HCT116 (cell line): ENCODE measurements around the gene LRRC71. TPM values are rescaled to one million over a fixed set of nuclear protein-coding genes. Genes with fewer than 3 reads are reported as not detected.

Experiments used
- ATAC-seq: fragments of 200-7000 bp; cut with Tn5 transposase; 2 replicates; pipeline ENCODE4 v1.9.1; 2020; ENCODE audit warnings: mild to moderate bottlenecking, moderate library complexity
- BruUV-seq: library from RNA; stranded (reverse); fragments of 400-500 nt; replicated peaks from 2 replicates; lab custom pipeline; 2021; lab: Mats Ljungman, UMichigan
- CTCF ChIA-PET: fragments of 300-600 bp; sonication (Branson Sonifier 250); formaldehyde crosslinking; loops from one replicate; lab custom pipeline; 2021; ENCODE audit warnings: antibody characterized with exemption; lab: Charles Lee
- POLR2A ChIA-PET: fragments of 300-600, 350-600 bp; sonication (Branson Sonifier 250); formaldehyde crosslinking; loops from one replicate; lab custom pipeline; 2021; ENCODE audit warnings: antibody characterized with exemption; lab: Charles Lee
- RAD21 ChIA-PET, 2 experiments: fragments of 300-600 bp; sonication (Branson Sonifier 250); formaldehyde crosslinking; loops; one replicate each; lab custom pipeline; 2023; ENCODE audit warnings: low total read pairs in 2 of 2; ENCODE audit not compliant: uncharacterized antibody in 2 of 2, unreplicated experiment in 2 of 2, low non-redundant PET in 1 of 2; lab: Charles Lee
- DNase-seq: peaks from one replicate; pipeline ENCODE4 v3.0.0-alpha.2; 2010; ENCODE audit warnings: low read depth, low spot score
- H2AFZ ChIP-seq: fragments of 200-600 bp; shearing (Covaris generic), sonication (generic); 2 replicates; pipeline ENCODE4 v1.6.1; 2017; ENCODE audit warnings: low read depth, mixed run types, mixed read lengths, antibody characterized with exemption, low read length; ENCODE audit not compliant: poor library complexity, severe bottlenecking
- H3K27ac ChIP-seq: 2 replicates; pipeline ENCODE4 v1.5.1; 2012; ENCODE audit warnings: low read depth, low read length
- H3K27me3 ChIP-seq: fragments of 200-600 bp; sonication (generic); 2 replicates; pipeline ENCODE4 v1.6.1; 2016; ENCODE audit warnings: mixed run types, low read length, mixed read lengths; ENCODE audit not compliant: insufficient read depth
- H3K36me3 ChIP-seq, 2 experiments: fragments of 200-500 bp in 1 of 2; fragments of 200-600 bp in 1 of 2; sonication (Bioruptor generic) in 1 of 2; sonication (generic) in 1 of 2; 2 replicates each; pipeline versions ENCODE4 v1.5.1 to v1.6.1; 2014 to 2016; ENCODE audit warnings: low read length in 2 of 2, inconsistent platforms in 1 of 2, mixed read lengths in 1 of 2, mixed run types in 1 of 2; ENCODE audit not compliant: insufficient read depth in 2 of 2, control insufficient read depth in 1 of 2
- H3K4me1 ChIP-seq, 2 experiments: fragments of 200-600 bp in 1 of 2; sonication (generic) in 1 of 2; 2 replicates each; pipeline versions ENCODE4 v1.5.1 to v1.6.1; 2012 to 2017; ENCODE audit warnings: low read length in 2 of 2, inconsistent platforms in 1 of 2, mild to moderate bottlenecking in 1 of 2, mixed read lengths in 1 of 2, mixed run types in 1 of 2, moderate library complexity in 1 of 2; ENCODE audit not compliant: insufficient read depth in 2 of 2, control insufficient read depth in 1 of 2
- H3K4me2 ChIP-seq: fragments of 200-600 bp; sonication (generic); 2 replicates; pipeline ENCODE4 v1.6.1; 2017; ENCODE audit warnings: mixed run types, low read length, mixed read lengths
- H3K4me3 ChIP-seq, 2 experiments: fragments of 200-600 bp in 1 of 2; sonication (generic) in 1 of 2; replicated peaks in 1 of 2; 2 replicates each; pipeline ENCODE4 v1.5.1; 2011 to 2016; ENCODE audit warnings: low read length in 2 of 2, control low read depth in 1 of 2, low read depth in 1 of 2, mild to moderate bottlenecking in 1 of 2, mixed read lengths in 1 of 2, mixed run types in 1 of 2
- H3K79me2 ChIP-seq: fragments of 200-600 bp; sonication (generic); 2 replicates; pipeline ENCODE4 v1.6.1; 2017; ENCODE audit warnings: mild to moderate bottlenecking, mixed run types, low read length, moderate library complexity, mixed read lengths; ENCODE audit not compliant: insufficient read depth
- H3K9ac ChIP-seq: fragments of 200-600 bp; sonication (generic); 2 replicates; pipeline ENCODE4 v1.6.1; 2016; ENCODE audit warnings: low read length, mixed read lengths
- H3K9me2 ChIP-seq: fragments of 200-600 bp; sonication (generic), shearing (Covaris generic); 2 replicates; pipeline ENCODE4 v1.6.1; 2017; ENCODE audit warnings: mixed run types, mild to moderate bottlenecking, moderate library complexity; ENCODE audit not compliant: insufficient read depth
- H3K9me3 ChIP-seq, 2 experiments: fragments of 200-500 bp in 1 of 2; fragments of 200-600 bp in 1 of 2; sonication (Bioruptor generic) in 1 of 2; sonication (generic) in 1 of 2; 2 replicates each; pipeline ENCODE4 v1.6.1; 2014 to 2017; ENCODE audit warnings: low read length in 2 of 2, mixed read lengths in 2 of 2, inconsistent platforms in 1 of 2, low read depth in 1 of 2, mild to moderate bottlenecking in 1 of 2, mixed run types in 1 of 2, moderate library complexity in 1 of 2; ENCODE audit not compliant: control insufficient read depth in 1 of 2, insufficient read depth in 1 of 2
- H4K20me1 ChIP-seq: fragments of 200-600 bp; sonication (generic), shearing (Covaris generic); 2 replicates; pipeline ENCODE4 v1.6.1; 2017; ENCODE audit warnings: mixed run types, mild to moderate bottlenecking, moderate library complexity; ENCODE audit not compliant: insufficient read depth
- CBX3 ChIP-seq: IDR thresholded peaks from 2 replicates; pipeline ENCODE4 v1.6.1; 2012; ENCODE audit warnings: low read depth
- EZH2 ChIP-seq: fragments of 200-600 bp; sonication (generic); IDR thresholded peaks from 2 replicates; pipeline ENCODE4 v1.6.1; 2017; ENCODE audit warnings: antibody characterized with exemption, mixed run types
- POLR2A ChIP-seq: IDR thresholded peaks from 2 replicates; pipeline ENCODE4 v1.7.0; 2011; ENCODE audit warnings: borderline replicate concordance; ENCODE audit not compliant: insufficient read depth, insufficient read length; ENCODE audit errors: extremely low read depth
- POLR2AphosphoS5 ChIP-seq: IDR thresholded peaks from 2 replicates; pipeline ENCODE4 v1.6.1; 2011; ENCODE audit warnings: mild to moderate bottlenecking, low read depth, low read length, moderate library complexity
- SIN3A ChIP-seq: IDR thresholded peaks from 2 replicates; pipeline ENCODE4 v1.6.1; 2012; ENCODE audit warnings: low read depth
- SP1 ChIP-seq: IDR thresholded peaks from 2 replicates; pipeline ENCODE4 v1.6.1; 2012; ENCODE audit warnings: low read depth
- YY1 ChIP-seq: IDR thresholded peaks from 2 replicates; pipeline ENCODE4 v1.6.1; 2011; ENCODE audit warnings: low read length, low read depth, moderate library complexity, mild to moderate bottlenecking; ENCODE audit not compliant: insufficient replicate concordance; ENCODE audit errors: extremely low read depth
- intact Hi-C: fragments of 100-400 bp; cut with micrococcal nuclease; formaldehyde crosslinking; loops from 2 replicates; pipeline ENCODE4 v1.10.0; 2022
- total RNA-seq: library from RNA; stranded (reverse); gene quantifications from one replicate; pipeline ENCODE4 v1.2.1, GENCODE V29; 2021; ENCODE audit not compliant: unreplicated experiment
- TF ChIP-seq, protein P1 (sequence below): IDR thresholded peaks from 2 replicates; pipeline ENCODE4 v1.6.1; 2012; ENCODE audit warnings: low read depth
- TF ChIP-seq, protein P2 (sequence below): IDR thresholded peaks from 2 replicates; pipeline ENCODE4 v1.6.1; 2011; ENCODE audit warnings: mild to moderate bottlenecking, low read length, moderate library complexity; ENCODE audit not compliant: insufficient replicate concordance; ENCODE audit errors: extremely low read depth

LRRC71 gene
- total RNA-seq, 1 experiment from 2014 or later = not detected

DNA sequence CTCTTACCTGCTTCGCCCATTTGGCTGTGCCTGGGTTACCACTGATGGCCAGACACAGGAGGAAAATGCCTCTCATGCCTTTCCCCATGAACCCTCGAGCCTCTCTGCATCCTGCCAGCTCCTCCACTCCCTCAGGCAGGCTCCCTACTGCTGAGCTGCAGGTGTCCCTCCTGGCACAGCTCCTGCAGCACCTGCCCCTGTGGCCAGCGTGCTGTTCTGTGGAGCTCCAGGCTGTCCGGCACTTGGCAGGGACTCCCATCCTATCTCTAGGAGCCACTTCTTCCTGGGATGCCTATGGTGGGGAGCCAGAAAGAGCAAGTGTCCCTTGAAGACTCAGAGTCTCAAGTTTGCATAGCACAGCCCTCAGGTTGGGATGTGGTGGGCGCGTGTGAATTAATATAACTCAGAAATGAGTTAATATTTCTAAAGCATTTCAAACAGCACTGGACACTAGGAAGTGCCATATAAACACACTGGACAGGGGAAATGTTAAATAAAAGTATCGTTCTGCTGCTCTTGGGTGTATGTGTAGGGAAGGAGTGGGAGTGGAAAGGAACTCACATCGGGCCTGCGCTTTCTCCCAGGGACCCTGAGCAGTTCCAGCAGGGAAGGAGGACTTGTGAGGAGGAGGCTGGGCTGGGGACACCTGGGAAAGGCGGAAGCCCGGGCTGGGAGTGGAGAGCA is 2.7 kb downstream of the LRRC71 start (continued):
- TF ChIP-seq, protein P1, sequence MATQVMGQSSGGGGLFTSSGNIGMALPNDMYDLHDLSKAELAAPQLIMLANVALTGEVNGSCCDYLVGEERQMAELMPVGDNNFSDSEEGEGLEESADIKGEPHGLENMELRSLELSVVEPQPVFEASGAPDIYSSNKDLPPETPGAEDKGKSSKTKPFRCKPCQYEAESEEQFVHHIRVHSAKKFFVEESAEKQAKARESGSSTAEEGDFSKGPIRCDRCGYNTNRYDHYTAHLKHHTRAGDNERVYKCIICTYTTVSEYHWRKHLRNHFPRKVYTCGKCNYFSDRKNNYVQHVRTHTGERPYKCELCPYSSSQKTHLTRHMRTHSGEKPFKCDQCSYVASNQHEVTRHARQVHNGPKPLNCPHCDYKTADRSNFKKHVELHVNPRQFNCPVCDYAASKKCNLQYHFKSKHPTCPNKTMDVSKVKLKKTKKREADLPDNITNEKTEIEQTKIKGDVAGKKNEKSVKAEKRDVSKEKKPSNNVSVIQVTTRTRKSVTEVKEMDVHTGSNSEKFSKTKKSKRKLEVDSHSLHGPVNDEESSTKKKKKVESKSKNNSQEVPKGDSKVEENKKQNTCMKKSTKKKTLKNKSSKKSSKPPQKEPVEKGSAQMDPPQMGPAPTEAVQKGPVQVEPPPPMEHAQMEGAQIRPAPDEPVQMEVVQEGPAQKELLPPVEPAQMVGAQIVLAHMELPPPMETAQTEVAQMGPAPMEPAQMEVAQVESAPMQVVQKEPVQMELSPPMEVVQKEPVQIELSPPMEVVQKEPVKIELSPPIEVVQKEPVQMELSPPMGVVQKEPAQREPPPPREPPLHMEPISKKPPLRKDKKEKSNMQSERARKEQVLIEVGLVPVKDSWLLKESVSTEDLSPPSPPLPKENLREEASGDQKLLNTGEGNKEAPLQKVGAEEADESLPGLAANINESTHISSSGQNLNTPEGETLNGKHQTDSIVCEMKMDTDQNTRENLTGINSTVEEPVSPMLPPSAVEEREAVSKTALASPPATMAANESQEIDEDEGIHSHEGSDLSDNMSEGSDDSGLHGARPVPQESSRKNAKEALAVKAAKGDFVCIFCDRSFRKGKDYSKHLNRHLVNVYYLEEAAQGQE = no peak
- TF ChIP-seq, protein P2, sequence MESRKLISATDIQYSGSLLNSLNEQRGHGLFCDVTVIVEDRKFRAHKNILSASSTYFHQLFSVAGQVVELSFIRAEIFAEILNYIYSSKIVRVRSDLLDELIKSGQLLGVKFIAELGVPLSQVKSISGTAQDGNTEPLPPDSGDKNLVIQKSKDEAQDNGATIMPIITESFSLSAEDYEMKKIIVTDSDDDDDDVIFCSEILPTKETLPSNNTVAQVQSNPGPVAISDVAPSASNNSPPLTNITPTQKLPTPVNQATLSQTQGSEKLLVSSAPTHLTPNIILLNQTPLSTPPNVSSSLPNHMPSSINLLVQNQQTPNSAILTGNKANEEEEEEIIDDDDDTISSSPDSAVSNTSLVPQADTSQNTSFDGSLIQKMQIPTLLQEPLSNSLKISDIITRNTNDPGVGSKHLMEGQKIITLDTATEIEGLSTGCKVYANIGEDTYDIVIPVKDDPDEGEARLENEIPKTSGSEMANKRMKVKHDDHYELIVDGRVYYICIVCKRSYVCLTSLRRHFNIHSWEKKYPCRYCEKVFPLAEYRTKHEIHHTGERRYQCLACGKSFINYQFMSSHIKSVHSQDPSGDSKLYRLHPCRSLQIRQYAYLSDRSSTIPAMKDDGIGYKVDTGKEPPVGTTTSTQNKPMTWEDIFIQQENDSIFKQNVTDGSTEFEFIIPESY = no peak
- no peak for TF ChIP-seq YY1

DNA sequence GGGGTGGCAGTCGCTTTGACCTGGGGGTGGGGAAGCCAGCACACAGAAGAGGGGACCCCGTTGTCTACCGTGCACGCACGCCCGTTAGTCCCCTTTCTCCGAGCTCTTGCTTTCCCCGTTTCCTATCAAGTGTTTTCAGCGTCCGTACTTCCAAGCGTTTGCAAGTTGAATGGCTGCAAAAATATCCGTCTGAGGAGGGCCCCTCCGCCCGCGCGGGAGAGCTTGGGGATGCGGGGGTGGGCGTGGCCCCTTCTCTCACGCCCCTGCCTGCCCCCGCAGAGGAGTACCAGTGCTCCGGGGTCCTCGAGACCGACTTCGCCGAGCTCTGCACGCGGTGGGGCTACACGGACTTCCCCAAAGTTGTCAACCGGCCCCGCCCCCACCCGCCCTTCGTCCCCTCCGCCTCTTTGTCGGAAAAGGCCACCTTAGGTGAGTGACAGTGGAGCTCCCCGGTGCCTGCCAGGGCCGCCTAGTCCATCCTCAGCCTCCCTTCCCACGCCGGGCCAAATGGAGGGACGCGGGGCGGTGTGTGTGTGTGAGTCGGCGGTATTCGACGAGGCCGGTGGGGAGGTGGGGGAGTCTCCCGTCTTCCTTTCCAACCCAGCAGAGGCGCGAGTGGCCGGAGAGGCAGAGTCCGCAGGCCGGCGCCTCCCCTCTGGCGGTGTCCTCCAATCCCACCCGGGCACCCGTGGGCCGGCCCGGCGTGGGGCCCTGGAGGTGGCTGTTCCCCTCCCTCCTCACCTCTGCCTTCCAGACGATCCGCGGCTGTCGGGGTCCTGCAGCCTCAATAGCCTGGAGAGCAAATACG is 3.4 kb downstream of the LRRC71 start:
- Histone ChIP-seq H3K9me3 (no peaks in the 10 kb centered on the region), H3K4me2 (no peak overlapping the region), H3K4me3 (no peak overlapping the region), H3K27ac (no peak overlapping the region), H3K4me1 (peaks cover 34 to 52% of the 10 kb centered on the region in 2 experiments), H3K27me3 (peaks cover 20% of the 10 kb centered on the region; the same call in 1 of the 2 replicates), H2AFZ (no peak overlapping the region), H3K36me3 (no peaks in the 10 kb centered on the region), H3K79me2 (no peaks in the 10 kb centered on the region), H4K20me1 (no peaks in the 10 kb centered on the region), H3K9ac (no peak overlapping the region), H3K9me2 (no peaks in the 10 kb centered on the region)
- no TSS peak for BruUV-seq
- CTCF ChIA-PET = no interaction called here
- RAD21 ChIA-PET = no interaction called here
- intact Hi-C loops = loop anchor here (10.0 kb wide), 1 partner anchor 299 kb away; no protein-coding TSS in a partner anchor
- POLR2A ChIA-PET = no interaction called here
- DNase-seq (no peak), ATAC-seq (no peak)
- TF ChIP-seq SIN3A (no peak), CBX3 (no peak), SP1 (no peak), POLR2A (no peak), POLR2AphosphoS5 (no peak), EZH2 (no peak)
- TF ChIP-seq, protein P1 = no peak
